HCT116 (cell line): ENCODE measurements around the gene TEFM. TPM values are rescaled to one million over a fixed set of nuclear protein-coding genes. Genes with fewer than 3 reads are reported as not detected.

ENCODE experiments used
- ATAC-seq: fragments of 200-7000 bp; cut with Tn5 transposase; 2 replicates; pipeline ENCODE4 v1.9.1; 2020; ENCODE audit warnings: mild to moderate bottlenecking, moderate library complexity
- BruUV-seq: library from RNA; stranded (reverse); fragments of 400-500 nt; replicated peaks from 2 replicates; lab custom pipeline; 2021; lab: Mats Ljungman, UMichigan
- CTCF ChIA-PET: fragments of 300-600 bp; sonication (Branson Sonifier 250); formaldehyde crosslinking; loops from one replicate; lab custom pipeline; 2021; ENCODE audit warnings: antibody characterized with exemption; lab: Charles Lee
- POLR2A ChIA-PET: fragments of 300-600, 350-600 bp; sonication (Branson Sonifier 250); formaldehyde crosslinking; loops from one replicate; lab custom pipeline; 2021; ENCODE audit warnings: antibody characterized with exemption; lab: Charles Lee
- RAD21 ChIA-PET, 2 experiments: fragments of 300-600 bp; sonication (Branson Sonifier 250); formaldehyde crosslinking; loops; one replicate each; lab custom pipeline; 2023; ENCODE audit warnings: low total read pairs in 2 of 2; ENCODE audit not compliant: uncharacterized antibody in 2 of 2, unreplicated experiment in 2 of 2, low non-redundant PET in 1 of 2; lab: Charles Lee
- DNase-seq: peaks from one replicate; pipeline ENCODE4 v3.0.0-alpha.2; 2010; ENCODE audit warnings: low read depth, low spot score
- H2AFZ ChIP-seq: fragments of 200-600 bp; shearing (Covaris generic), sonication (generic); 2 replicates; pipeline ENCODE4 v1.6.1; 2017; ENCODE audit warnings: low read depth, mixed run types, mixed read lengths, antibody characterized with exemption, low read length; ENCODE audit not compliant: poor library complexity, severe bottlenecking
- H3K27ac ChIP-seq: 2 replicates; pipeline ENCODE4 v1.5.1; 2012; ENCODE audit warnings: low read depth, low read length
- H3K27me3 ChIP-seq: fragments of 200-600 bp; sonication (generic); 2 replicates; pipeline ENCODE4 v1.6.1; 2016; ENCODE audit warnings: mixed run types, low read length, mixed read lengths; ENCODE audit not compliant: insufficient read depth
- H3K36me3 ChIP-seq, 2 experiments: fragments of 200-500 bp in 1 of 2; fragments of 200-600 bp in 1 of 2; sonication (Bioruptor generic) in 1 of 2; sonication (generic) in 1 of 2; 2 replicates each; pipeline versions ENCODE4 v1.5.1 to v1.6.1; 2014 to 2016; ENCODE audit warnings: low read length in 2 of 2, inconsistent platforms in 1 of 2, mixed read lengths in 1 of 2, mixed run types in 1 of 2; ENCODE audit not compliant: insufficient read depth in 2 of 2, control insufficient read depth in 1 of 2
- H3K4me1 ChIP-seq, 2 experiments: fragments of 200-600 bp in 1 of 2; sonication (generic) in 1 of 2; 2 replicates each; pipeline versions ENCODE4 v1.5.1 to v1.6.1; 2012 to 2017; ENCODE audit warnings: low read length in 2 of 2, inconsistent platforms in 1 of 2, mild to moderate bottlenecking in 1 of 2, mixed read lengths in 1 of 2, mixed run types in 1 of 2, moderate library complexity in 1 of 2; ENCODE audit not compliant: insufficient read depth in 2 of 2, control insufficient read depth in 1 of 2
- H3K4me2 ChIP-seq: fragments of 200-600 bp; sonication (generic); 2 replicates; pipeline ENCODE4 v1.6.1; 2017; ENCODE audit warnings: mixed run types, low read length, mixed read lengths
- H3K4me3 ChIP-seq, 2 experiments: fragments of 200-600 bp in 1 of 2; sonication (generic) in 1 of 2; replicated peaks in 1 of 2; 2 replicates each; pipeline ENCODE4 v1.5.1; 2011 to 2016; ENCODE audit warnings: low read length in 2 of 2, control low read depth in 1 of 2, low read depth in 1 of 2, mild to moderate bottlenecking in 1 of 2, mixed read lengths in 1 of 2, mixed run types in 1 of 2
- H3K79me2 ChIP-seq: fragments of 200-600 bp; sonication (generic); 2 replicates; pipeline ENCODE4 v1.6.1; 2017; ENCODE audit warnings: mild to moderate bottlenecking, mixed run types, low read length, moderate library complexity, mixed read lengths; ENCODE audit not compliant: insufficient read depth
- H3K9ac ChIP-seq: fragments of 200-600 bp; sonication (generic); 2 replicates; pipeline ENCODE4 v1.6.1; 2016; ENCODE audit warnings: low read length, mixed read lengths
- H3K9me2 ChIP-seq: fragments of 200-600 bp; sonication (generic), shearing (Covaris generic); 2 replicates; pipeline ENCODE4 v1.6.1; 2017; ENCODE audit warnings: mixed run types, mild to moderate bottlenecking, moderate library complexity; ENCODE audit not compliant: insufficient read depth
- H3K9me3 ChIP-seq, 2 experiments: fragments of 200-500 bp in 1 of 2; fragments of 200-600 bp in 1 of 2; sonication (Bioruptor generic) in 1 of 2; sonication (generic) in 1 of 2; 2 replicates each; pipeline ENCODE4 v1.6.1; 2014 to 2017; ENCODE audit warnings: low read length in 2 of 2, mixed read lengths in 2 of 2, inconsistent platforms in 1 of 2, low read depth in 1 of 2, mild to moderate bottlenecking in 1 of 2, mixed run types in 1 of 2, moderate library complexity in 1 of 2; ENCODE audit not compliant: control insufficient read depth in 1 of 2, insufficient read depth in 1 of 2
- H4K20me1 ChIP-seq: fragments of 200-600 bp; sonication (generic), shearing (Covaris generic); 2 replicates; pipeline ENCODE4 v1.6.1; 2017; ENCODE audit warnings: mixed run types, mild to moderate bottlenecking, moderate library complexity; ENCODE audit not compliant: insufficient read depth
- CBX3 ChIP-seq: IDR thresholded peaks from 2 replicates; pipeline ENCODE4 v1.6.1; 2012; ENCODE audit warnings: low read depth
- EGR1 ChIP-seq: IDR thresholded peaks from 2 replicates; pipeline ENCODE4 v1.6.1; 2012; ENCODE audit warnings: low read depth
- ELF1 ChIP-seq: IDR thresholded peaks from 2 replicates; pipeline ENCODE4 v1.6.1; 2012; ENCODE audit warnings: low read depth, borderline replicate concordance
- EZH2 ChIP-seq: fragments of 200-600 bp; sonication (generic); IDR thresholded peaks from 2 replicates; pipeline ENCODE4 v1.6.1; 2017; ENCODE audit warnings: antibody characterized with exemption, mixed run types
- FOSL1 ChIP-seq: IDR thresholded peaks from 2 replicates; pipeline ENCODE4 v1.6.1; 2012; ENCODE audit warnings: low read depth
- RAD21 ChIP-seq: IDR thresholded peaks from 2 replicates; pipeline ENCODE4 v1.6.1; 2012; ENCODE audit warnings: low read depth, mild to moderate bottlenecking
- SIN3A ChIP-seq: IDR thresholded peaks from 2 replicates; pipeline ENCODE4 v1.6.1; 2012; ENCODE audit warnings: low read depth
- SP1 ChIP-seq: IDR thresholded peaks from 2 replicates; pipeline ENCODE4 v1.6.1; 2012; ENCODE audit warnings: low read depth
- ZFX ChIP-seq: fragments of 450-650 bp; IDR thresholded peaks from 2 replicates; pipeline ENCODE4 v1.6.1; 2017
- intact Hi-C: fragments of 100-400 bp; cut with micrococcal nuclease; formaldehyde crosslinking; loops from 2 replicates; pipeline ENCODE4 v1.10.0; 2022
- total RNA-seq: library from RNA; stranded (reverse); gene quantifications from one replicate; pipeline ENCODE4 v1.2.1, GENCODE V29; 2021; ENCODE audit not compliant: unreplicated experiment
- TF ChIP-seq, protein P1 (sequence below): IDR thresholded peaks from 2 replicates; pipeline ENCODE4 v1.6.1; 2012; ENCODE audit warnings: low read depth
- TF ChIP-seq, protein P2 (sequence below): IDR thresholded peaks from 2 replicates; pipeline ENCODE4 v1.6.1; 2012

Gene TEFM
- total RNA-seq, 1 experiment from 2014 or later: 13.1 TPM

DNA sequence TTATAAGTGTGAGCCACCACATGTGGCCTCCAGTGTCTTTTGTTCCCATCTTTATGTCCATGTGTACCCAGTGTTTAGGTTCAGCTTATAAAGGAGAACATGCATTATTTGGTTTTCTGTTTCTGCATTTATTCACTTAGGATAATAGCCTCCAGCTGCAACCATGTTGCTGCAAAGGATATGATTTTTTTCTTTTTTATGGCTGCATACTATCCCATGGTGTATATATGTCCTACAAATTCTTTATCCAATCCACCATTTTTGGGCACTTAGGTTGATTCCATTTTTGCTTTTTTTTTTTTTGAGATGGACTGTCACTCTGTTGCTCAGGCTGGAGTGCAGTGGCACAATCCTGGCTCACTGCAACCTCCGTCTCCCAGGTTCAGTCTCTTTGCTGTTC is 41.4 kb downstream of the TEFM start:
- no peak for ATAC-seq
- TF ChIP-seq ELF1: no peak
- TF ChIP-seq CBX3: no peak
- TF ChIP-seq ZFX: no peak
- TF ChIP-seq, protein P1, sequence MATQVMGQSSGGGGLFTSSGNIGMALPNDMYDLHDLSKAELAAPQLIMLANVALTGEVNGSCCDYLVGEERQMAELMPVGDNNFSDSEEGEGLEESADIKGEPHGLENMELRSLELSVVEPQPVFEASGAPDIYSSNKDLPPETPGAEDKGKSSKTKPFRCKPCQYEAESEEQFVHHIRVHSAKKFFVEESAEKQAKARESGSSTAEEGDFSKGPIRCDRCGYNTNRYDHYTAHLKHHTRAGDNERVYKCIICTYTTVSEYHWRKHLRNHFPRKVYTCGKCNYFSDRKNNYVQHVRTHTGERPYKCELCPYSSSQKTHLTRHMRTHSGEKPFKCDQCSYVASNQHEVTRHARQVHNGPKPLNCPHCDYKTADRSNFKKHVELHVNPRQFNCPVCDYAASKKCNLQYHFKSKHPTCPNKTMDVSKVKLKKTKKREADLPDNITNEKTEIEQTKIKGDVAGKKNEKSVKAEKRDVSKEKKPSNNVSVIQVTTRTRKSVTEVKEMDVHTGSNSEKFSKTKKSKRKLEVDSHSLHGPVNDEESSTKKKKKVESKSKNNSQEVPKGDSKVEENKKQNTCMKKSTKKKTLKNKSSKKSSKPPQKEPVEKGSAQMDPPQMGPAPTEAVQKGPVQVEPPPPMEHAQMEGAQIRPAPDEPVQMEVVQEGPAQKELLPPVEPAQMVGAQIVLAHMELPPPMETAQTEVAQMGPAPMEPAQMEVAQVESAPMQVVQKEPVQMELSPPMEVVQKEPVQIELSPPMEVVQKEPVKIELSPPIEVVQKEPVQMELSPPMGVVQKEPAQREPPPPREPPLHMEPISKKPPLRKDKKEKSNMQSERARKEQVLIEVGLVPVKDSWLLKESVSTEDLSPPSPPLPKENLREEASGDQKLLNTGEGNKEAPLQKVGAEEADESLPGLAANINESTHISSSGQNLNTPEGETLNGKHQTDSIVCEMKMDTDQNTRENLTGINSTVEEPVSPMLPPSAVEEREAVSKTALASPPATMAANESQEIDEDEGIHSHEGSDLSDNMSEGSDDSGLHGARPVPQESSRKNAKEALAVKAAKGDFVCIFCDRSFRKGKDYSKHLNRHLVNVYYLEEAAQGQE: no peak
- no peak for TF ChIP-seq FOSL1
- no peak for TF ChIP-seq SP1
- TF ChIP-seq SIN3A: no peak
- no peak for TF ChIP-seq EZH2
- TF ChIP-seq, protein P2, sequence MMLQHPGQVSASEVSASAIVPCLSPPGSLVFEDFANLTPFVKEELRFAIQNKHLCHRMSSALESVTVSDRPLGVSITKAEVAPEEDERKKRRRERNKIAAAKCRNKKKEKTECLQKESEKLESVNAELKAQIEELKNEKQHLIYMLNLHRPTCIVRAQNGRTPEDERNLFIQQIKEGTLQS: no peak
- no peak for TF ChIP-seq RAD21
- no peak for TF ChIP-seq EGR1
- no peaks in the 10 kb centered on the region for H3K9me3 ChIP-seq
- ChIA-PET CTCF (no interaction called here), POLR2A (no interaction called here), RAD21 (no interaction called here)
- no peak for DNase-seq
- H3K36me3 ChIP-seq: peaks cover 22 to 31% of the 10 kb centered on the region in 2 experiments
- intact Hi-C loops: no loop called here
- no peaks in the 10 kb centered on the region for H3K79me2 ChIP-seq
- H3K9me2 ChIP-seq: no peaks in the 10 kb centered on the region
- no peak overlapping the region for H3K4me2 ChIP-seq
- no TSS peak for BruUV-seq
- H3K4me1 ChIP-seq: no peaks in the 10 kb centered on the region
- H2AFZ ChIP-seq: no peak overlapping the region
- H3K27ac ChIP-seq: no peak overlapping the region
- no peak overlapping the region for H3K9ac ChIP-seq
- no peaks in the 10 kb centered on the region for H4K20me1 ChIP-seq
- no peak overlapping the region for H3K4me3 ChIP-seq
- H3K27me3 ChIP-seq: no peaks in the 10 kb centered on the region
